HCT116 (cell line): ENCODE results near the gene GSTT4. TPM values are rescaled to one million over a fixed set of nuclear protein-coding genes. Genes with fewer than 3 reads are reported as not detected.
A peak's percentile ranks its signal among the peaks of the same experiment; 100 is the strongest.
"Not testable (repeated sequence)": the region's sequence is repeated elsewhere in the genome, so short reads cannot be mapped to it uniquely, and the experiment has no call there.

Experiments used
- ATAC-seq: fragments of 200-7000 bp; cut with Tn5 transposase; 2 replicates; pipeline ENCODE4 v1.9.1; 2020; ENCODE audit warnings: mild to moderate bottlenecking, moderate library complexity
- BruUV-seq: library from RNA; stranded (reverse); fragments of 400-500 nt; replicated peaks from 2 replicates; lab custom pipeline; 2021; lab: Mats Ljungman, UMichigan
- CTCF ChIA-PET: fragments of 300-600 bp; sonication (Branson Sonifier 250); formaldehyde crosslinking; loops from one replicate; lab custom pipeline; 2021; ENCODE audit warnings: antibody characterized with exemption; lab: Charles Lee
- POLR2A ChIA-PET: fragments of 300-600, 350-600 bp; sonication (Branson Sonifier 250); formaldehyde crosslinking; loops from one replicate; lab custom pipeline; 2021; ENCODE audit warnings: antibody characterized with exemption; lab: Charles Lee
- RAD21 ChIA-PET, 2 experiments: fragments of 300-600 bp; sonication (Branson Sonifier 250); formaldehyde crosslinking; loops; one replicate each; lab custom pipeline; 2023; ENCODE audit warnings: low total read pairs in 2 of 2; ENCODE audit not compliant: uncharacterized antibody in 2 of 2, unreplicated experiment in 2 of 2, low non-redundant PET in 1 of 2; lab: Charles Lee
- DNase-seq: peaks from one replicate; pipeline ENCODE4 v3.0.0-alpha.2; 2010; ENCODE audit warnings: low read depth, low spot score
- H2AFZ ChIP-seq: fragments of 200-600 bp; shearing (Covaris generic), sonication (generic); 2 replicates; pipeline ENCODE4 v1.6.1; 2017; ENCODE audit warnings: low read depth, mixed run types, mixed read lengths, antibody characterized with exemption, low read length; ENCODE audit not compliant: poor library complexity, severe bottlenecking
- H3K27ac ChIP-seq: 2 replicates; pipeline ENCODE4 v1.5.1; 2012; ENCODE audit warnings: low read depth, low read length
- H3K27me3 ChIP-seq: fragments of 200-600 bp; sonication (generic); 2 replicates; pipeline ENCODE4 v1.6.1; 2016; ENCODE audit warnings: mixed run types, low read length, mixed read lengths; ENCODE audit not compliant: insufficient read depth
- H3K36me3 ChIP-seq, 2 experiments: fragments of 200-500 bp in 1 of 2; fragments of 200-600 bp in 1 of 2; sonication (Bioruptor generic) in 1 of 2; sonication (generic) in 1 of 2; 2 replicates each; pipeline versions ENCODE4 v1.5.1 to v1.6.1; 2014 to 2016; ENCODE audit warnings: low read length in 2 of 2, inconsistent platforms in 1 of 2, mixed read lengths in 1 of 2, mixed run types in 1 of 2; ENCODE audit not compliant: insufficient read depth in 2 of 2, control insufficient read depth in 1 of 2
- H3K4me1 ChIP-seq, 2 experiments: fragments of 200-600 bp in 1 of 2; sonication (generic) in 1 of 2; 2 replicates each; pipeline versions ENCODE4 v1.5.1 to v1.6.1; 2012 to 2017; ENCODE audit warnings: low read length in 2 of 2, inconsistent platforms in 1 of 2, mild to moderate bottlenecking in 1 of 2, mixed read lengths in 1 of 2, mixed run types in 1 of 2, moderate library complexity in 1 of 2; ENCODE audit not compliant: insufficient read depth in 2 of 2, control insufficient read depth in 1 of 2
- H3K4me2 ChIP-seq: fragments of 200-600 bp; sonication (generic); 2 replicates; pipeline ENCODE4 v1.6.1; 2017; ENCODE audit warnings: mixed run types, low read length, mixed read lengths
- H3K4me3 ChIP-seq, 2 experiments: fragments of 200-600 bp in 1 of 2; sonication (generic) in 1 of 2; replicated peaks in 1 of 2; 2 replicates each; pipeline ENCODE4 v1.5.1; 2011 to 2016; ENCODE audit warnings: low read length in 2 of 2, control low read depth in 1 of 2, low read depth in 1 of 2, mild to moderate bottlenecking in 1 of 2, mixed read lengths in 1 of 2, mixed run types in 1 of 2
- H3K79me2 ChIP-seq: fragments of 200-600 bp; sonication (generic); 2 replicates; pipeline ENCODE4 v1.6.1; 2017; ENCODE audit warnings: mild to moderate bottlenecking, mixed run types, low read length, moderate library complexity, mixed read lengths; ENCODE audit not compliant: insufficient read depth
- H3K9ac ChIP-seq: fragments of 200-600 bp; sonication (generic); 2 replicates; pipeline ENCODE4 v1.6.1; 2016; ENCODE audit warnings: low read length, mixed read lengths
- H3K9me2 ChIP-seq: fragments of 200-600 bp; sonication (generic), shearing (Covaris generic); 2 replicates; pipeline ENCODE4 v1.6.1; 2017; ENCODE audit warnings: mixed run types, mild to moderate bottlenecking, moderate library complexity; ENCODE audit not compliant: insufficient read depth
- H3K9me3 ChIP-seq, 2 experiments: fragments of 200-500 bp in 1 of 2; fragments of 200-600 bp in 1 of 2; sonication (Bioruptor generic) in 1 of 2; sonication (generic) in 1 of 2; 2 replicates each; pipeline ENCODE4 v1.6.1; 2014 to 2017; ENCODE audit warnings: low read length in 2 of 2, mixed read lengths in 2 of 2, inconsistent platforms in 1 of 2, low read depth in 1 of 2, mild to moderate bottlenecking in 1 of 2, mixed run types in 1 of 2, moderate library complexity in 1 of 2; ENCODE audit not compliant: control insufficient read depth in 1 of 2, insufficient read depth in 1 of 2
- H4K20me1 ChIP-seq: fragments of 200-600 bp; sonication (generic), shearing (Covaris generic); 2 replicates; pipeline ENCODE4 v1.6.1; 2017; ENCODE audit warnings: mixed run types, mild to moderate bottlenecking, moderate library complexity; ENCODE audit not compliant: insufficient read depth
- intact Hi-C: fragments of 100-400 bp; cut with micrococcal nuclease; formaldehyde crosslinking; loops from 2 replicates; pipeline ENCODE4 v1.10.0; 2022
- total RNA-seq: library from RNA; stranded (reverse); gene quantifications from one replicate; pipeline ENCODE4 v1.2.1, GENCODE V29; 2021; ENCODE audit not compliant: unreplicated experiment

GSTT4 gene
- total RNA-seq, 1 experiment from 2014 or later: not detected

- H3K79me2 ChIP-seq, H3K4me2 ChIP-seq, H4K20me1 ChIP-seq, DNase-seq, H3K27me3 ChIP-seq, H3K4me1 ChIP-seq, ATAC-seq, CTCF ChIA-PET, H3K9me2 ChIP-seq, intact Hi-C loops, H2AFZ ChIP-seq, H3K36me3 ChIP-seq, POLR2A ChIA-PET, RAD21 ChIA-PET, H3K27ac ChIP-seq, H3K4me3 ChIP-seq, H3K9me3 ChIP-seq, BruUV-seq, H3K9ac ChIP-seq: not testable (repeated sequence)
These were observed 27.9 kb downstream of the GSTT4 start for GRCh38 chr22:23977304-23977703.

- peaks cover 21% of the 10 kb centered on the region for H3K79me2 ChIP-seq
- H3K9me3 ChIP-seq, DNase-seq, H4K20me1 ChIP-seq, POLR2A ChIA-PET, CTCF ChIA-PET, H3K9me2 ChIP-seq, H2AFZ ChIP-seq, H3K4me1 ChIP-seq, H3K9ac ChIP-seq, H3K4me3 ChIP-seq, H3K4me2 ChIP-seq, intact Hi-C loops, H3K36me3 ChIP-seq, RAD21 ChIA-PET, H3K27ac ChIP-seq, H3K27me3 ChIP-seq: not testable (repeated sequence)
- BruUV-seq: TSS peak; percentile 23
- peak; percentile 76 for ATAC-seq
These were observed 30.4 kb downstream of the GSTT4 start for GRCh38 chr22:23974836-23975352.

- POLR2A ChIA-PET, H3K4me3 ChIP-seq, H3K4me2 ChIP-seq, H3K27me3 ChIP-seq, H3K4me1 ChIP-seq, H2AFZ ChIP-seq, RAD21 ChIA-PET, H3K9me2 ChIP-seq, H4K20me1 ChIP-seq, H3K9me3 ChIP-seq, intact Hi-C loops, CTCF ChIA-PET, BruUV-seq, H3K27ac ChIP-seq, H3K9ac ChIP-seq, DNase-seq: not testable (repeated sequence)
- Histone ChIP-seq H3K79me2 (peaks cover 27% of the 10 kb centered on the region), H3K36me3 (peaks cover 10 to 13% of the 10 kb centered on the region in 2 experiments; a peak in 3 of 4 replicates)
- ATAC-seq: peak; percentile 86
These were observed 30.9 kb downstream of the GSTT4 start, which contains the start of gene DDT for GRCh38 chr22:23974345-23974744. TSS of gene DDT (minus strand) at chr22:23974441. CDS start at chr22:23974414, 27 bp downstream.

- peaks cover 32% of the 10 kb centered on the region for H3K79me2 ChIP-seq
- H4K20me1 ChIP-seq, POLR2A ChIA-PET, H3K27me3 ChIP-seq, H3K9me2 ChIP-seq, RAD21 ChIA-PET, H3K4me3 ChIP-seq, intact Hi-C loops, ATAC-seq, DNase-seq, H2AFZ ChIP-seq, H3K4me1 ChIP-seq, H3K4me2 ChIP-seq, H3K9me3 ChIP-seq, BruUV-seq: not testable (repeated sequence)
- peak overlapping the region; percentile 15; the same call in 1 of the 2 replicates for H3K27ac ChIP-seq
- H3K36me3 ChIP-seq: peaks cover 14 to 17% of the 10 kb centered on the region in 2 experiments; a peak in 3 of 4 replicates
- H3K9ac ChIP-seq: 0 out of 2 replicates have a peak overlapping the region, but pooled peaks have one; percentile 19
- CTCF ChIA-PET: interaction anchor here (1.0 kb wide), 1 partner anchor 78 kb away, joined by 4 read pairs; the partner anchor contains the start of gene MIF
These were observed 33.3 kb downstream of the GSTT4 start for GRCh38 chr22:23971927-23972326.
